Endodermal cell (in vitro differentiated cells): ENCODE measurements around the gene NOTUM. TPM values are rescaled to one million over a fixed set of nuclear protein-coding genes. Genes with fewer than 3 reads are reported as not detected.

Experiments used
- DNase-seq: peaks from one replicate; pipeline ENCODE4 v3.0.0-alpha.2; 2017
- H3K27ac ChIP-seq: 2 replicates; pipeline ENCODE4 v1.5.1; 2013; ENCODE audit warnings: mild to moderate bottlenecking, low read depth, low read length, moderate library complexity
- H3K27me3 ChIP-seq: 2 replicates; pipeline ENCODE4 v1.6.1; 2013; ENCODE audit warnings: mild to moderate bottlenecking, low read length, moderate library complexity; ENCODE audit not compliant: insufficient read depth, control insufficient read depth, poor library complexity, severe bottlenecking
- H3K36me3 ChIP-seq: 2 replicates; pipeline ENCODE4 v1.7.0; 2013; ENCODE audit warnings: mild to moderate bottlenecking, low read length, moderate library complexity; ENCODE audit not compliant: control insufficient read depth, insufficient read depth
- H3K4me1 ChIP-seq: one replicate; pipeline ENCODE4 v1.7.0; 2013; ENCODE audit warnings: low read length; ENCODE audit not compliant: control insufficient read depth, insufficient read depth
- H3K4me3 ChIP-seq: 2 replicates; pipeline ENCODE4 v1.5.1; 2013; ENCODE audit warnings: mild to moderate bottlenecking, low read length, moderate library complexity
- H3K9ac ChIP-seq: 2 replicates; pipeline ENCODE4 v1.6.1; 2013; ENCODE audit warnings: mild to moderate bottlenecking, low read length, moderate library complexity; ENCODE audit not compliant: poor library complexity, severe bottlenecking; ENCODE audit errors: extremely low read depth
- H3K9me3 ChIP-seq: 2 replicates; pipeline ENCODE4 v1.6.1; 2013; ENCODE audit warnings: mild to moderate bottlenecking, low read length, moderate library complexity; ENCODE audit not compliant: control insufficient read depth
- H3K27ac Mint-ChIP-seq: 2 replicates; pipeline ENCODE4 v1.8.0; 2020; ENCODE audit warnings: mixed read lengths
- H3K27me3 Mint-ChIP-seq: 2 replicates; pipeline ENCODE4 v1.8.0; 2021; ENCODE audit warnings: mild to moderate bottlenecking, mixed read lengths; ENCODE audit not compliant: insufficient read depth
- H3K36me3 Mint-ChIP-seq: 2 replicates; pipeline ENCODE4 v1.8.0; 2020; ENCODE audit warnings: low read depth, mixed read lengths
- H3K4me1 Mint-ChIP-seq: 2 replicates; pipeline ENCODE4 v1.8.0; 2020; ENCODE audit warnings: mixed read lengths
- H3K4me3 Mint-ChIP-seq: 2 replicates; pipeline ENCODE4 v1.8.0; 2020; ENCODE audit warnings: mild to moderate bottlenecking, moderate library complexity, mixed read lengths
- H3K9me3 Mint-ChIP-seq: 2 replicates; pipeline ENCODE4 v1.8.0; 2020; ENCODE audit warnings: mild to moderate bottlenecking, mixed read lengths
- WGBS, 2 experiments: methylation state at CpG; one replicate each; pipeline versions ENCODE4 v1.1.5 to v1.1.7; 2013; ENCODE audit warnings: missing lambda C conversion rate in 2 of 2, mixed read lengths in 1 of 2; ENCODE audit not compliant: insufficient coverage in 1 of 2, insufficient read length in 1 of 2; 5-methylcytosine and 5-hydroxymethylcytosine counted together
- total RNA-seq, 2 donors: library from RNA; stranded (reverse); fragmentation: NEBNext Ultra II Directional in 1 of 2; extraction: Animal tissue kit (Norgen Biotek cat#: 25700) in 1 of 2; gene quantifications; 2 replicates in 1 of 2; 3 replicates in 1 of 2; pipeline ENCODE4 v1.2.1, GENCODE V29; 2021
- TF ChIP-seq, protein P1 (sequence below): fragments of 200-600 bp; sonication (generic); conservative IDR thresholded peaks from 2 replicates; pipeline ENCODE4 v1.5.0; 2021; ENCODE audit warnings: antibody characterized with exemption, mild to moderate bottlenecking

Gene NOTUM
- total RNA-seq, 2 donors from 2014 or later = 12.5 to 26.3 TPM

DNA sequence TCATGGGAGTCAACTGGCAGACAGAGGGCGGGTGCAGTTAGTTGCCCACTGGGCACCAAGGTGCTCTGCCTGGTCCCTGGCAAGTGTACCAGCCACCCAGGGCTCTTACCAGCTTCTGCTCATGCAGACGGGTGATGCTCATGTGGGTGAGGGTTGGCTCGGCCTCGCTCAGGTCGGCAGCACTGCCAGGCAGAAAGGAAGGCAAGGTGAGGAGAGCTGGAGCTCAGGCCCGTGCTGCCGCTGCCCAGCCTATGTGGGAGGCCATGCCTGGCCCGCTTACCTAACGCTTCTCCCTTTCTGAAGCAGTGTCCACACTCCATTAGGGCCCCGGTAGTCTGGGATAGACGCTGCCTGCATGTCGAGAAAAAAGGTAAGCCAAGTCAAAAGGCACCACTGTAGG is 45.7 kb downstream of the NOTUM start:
- DNase-seq = no peak
- H3K4me1 Mint-ChIP-seq = peaks cover 8% of the 10 kb centered on the region
- H3K27ac Mint-ChIP-seq = no peak overlapping the region
- H3K9me3 Mint-ChIP-seq = no peaks in the 10 kb centered on the region
- H3K9ac ChIP-seq = no peak overlapping the region
- no peak overlapping the region for H3K27ac ChIP-seq
- WGBS, 2 experiments = 93 to 100% methylated on average over 11 to 12 of the region's 12 CpGs
- H3K4me1 ChIP-seq = peaks cover 2% of the 10 kb centered on the region
- no peak overlapping the region for H3K4me3 ChIP-seq
- H3K4me3 Mint-ChIP-seq = no peak overlapping the region
- H3K36me3 Mint-ChIP-seq = peaks cover 38% of the 10 kb centered on the region
- H3K27me3 ChIP-seq = no peaks in the 10 kb centered on the region
- H3K36me3 ChIP-seq = peaks cover 52% of the 10 kb centered on the region
- TF ChIP-seq, protein P1, sequence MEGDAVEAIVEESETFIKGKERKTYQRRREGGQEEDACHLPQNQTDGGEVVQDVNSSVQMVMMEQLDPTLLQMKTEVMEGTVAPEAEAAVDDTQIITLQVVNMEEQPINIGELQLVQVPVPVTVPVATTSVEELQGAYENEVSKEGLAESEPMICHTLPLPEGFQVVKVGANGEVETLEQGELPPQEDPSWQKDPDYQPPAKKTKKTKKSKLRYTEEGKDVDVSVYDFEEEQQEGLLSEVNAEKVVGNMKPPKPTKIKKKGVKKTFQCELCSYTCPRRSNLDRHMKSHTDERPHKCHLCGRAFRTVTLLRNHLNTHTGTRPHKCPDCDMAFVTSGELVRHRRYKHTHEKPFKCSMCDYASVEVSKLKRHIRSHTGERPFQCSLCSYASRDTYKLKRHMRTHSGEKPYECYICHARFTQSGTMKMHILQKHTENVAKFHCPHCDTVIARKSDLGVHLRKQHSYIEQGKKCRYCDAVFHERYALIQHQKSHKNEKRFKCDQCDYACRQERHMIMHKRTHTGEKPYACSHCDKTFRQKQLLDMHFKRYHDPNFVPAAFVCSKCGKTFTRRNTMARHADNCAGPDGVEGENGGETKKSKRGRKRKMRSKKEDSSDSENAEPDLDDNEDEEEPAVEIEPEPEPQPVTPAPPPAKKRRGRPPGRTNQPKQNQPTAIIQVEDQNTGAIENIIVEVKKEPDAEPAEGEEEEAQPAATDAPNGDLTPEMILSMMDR = no peak
- H3K27me3 Mint-ChIP-seq = no peaks in the 10 kb centered on the region
- H3K9me3 ChIP-seq = no peaks in the 10 kb centered on the region

DNA sequence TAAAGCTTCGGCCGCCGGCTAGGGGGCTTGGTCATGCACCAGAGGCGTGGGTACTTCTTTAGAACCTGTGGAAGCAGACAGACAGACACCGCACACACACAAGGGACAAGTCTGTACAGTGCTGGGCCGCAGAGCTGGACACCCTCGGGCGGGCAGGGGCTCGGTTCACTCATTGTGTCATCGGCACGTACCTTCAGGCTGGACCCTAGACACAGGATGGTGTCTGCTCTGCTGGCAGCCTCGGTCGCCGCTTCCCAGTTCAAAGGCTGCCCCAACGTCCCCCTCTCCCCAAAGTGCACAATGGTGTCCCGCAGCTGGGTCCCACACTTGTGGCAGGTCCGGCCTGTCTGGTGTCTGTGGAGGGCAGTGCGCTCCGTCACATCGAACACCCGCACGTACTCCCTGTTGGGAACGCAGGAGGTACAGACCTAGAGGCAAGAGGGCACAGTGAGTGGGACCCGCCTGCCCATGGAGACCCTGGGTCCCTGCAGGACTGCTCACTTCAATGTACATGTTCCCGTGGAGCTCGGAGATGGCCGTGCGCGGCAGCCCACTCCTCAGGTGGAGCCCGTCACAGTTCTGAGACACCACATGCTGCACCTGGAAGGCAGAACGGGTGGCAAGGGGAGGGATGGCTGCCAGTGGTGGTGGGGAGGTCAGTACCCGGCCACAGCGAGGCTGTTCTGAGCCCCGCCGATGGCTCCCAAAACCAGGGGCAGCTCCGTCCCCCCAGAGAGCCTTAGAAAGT is 46.7 kb downstream of the NOTUM start:
- Histone ChIP-seq H3K36me3 (peaks cover 46% of the 10 kb centered on the region), H3K27me3 (no peaks in the 10 kb centered on the region), H3K9ac (no peak overlapping the region), H3K9me3 (no peaks in the 10 kb centered on the region), H3K27ac (no peak overlapping the region), H3K4me1 (peaks cover 10% of the 10 kb centered on the region), H3K4me3 (no peak overlapping the region)
- H3K4me1 Mint-ChIP-seq = peaks cover 12% of the 10 kb centered on the region
- TF ChIP-seq, protein P1 = no peak
- DNase-seq = no peak
- H3K27ac Mint-ChIP-seq = no peak overlapping the region
- no peaks in the 10 kb centered on the region for H3K9me3 Mint-ChIP-seq
- H3K27me3 Mint-ChIP-seq = no peaks in the 10 kb centered on the region
- H3K36me3 Mint-ChIP-seq = peaks cover 30% of the 10 kb centered on the region
- no peak overlapping the region for H3K4me3 Mint-ChIP-seq
- 95 to 100% methylated on average over 22 to 34 of the region's 36 CpGs for WGBS, 2 experiments

DNA sequence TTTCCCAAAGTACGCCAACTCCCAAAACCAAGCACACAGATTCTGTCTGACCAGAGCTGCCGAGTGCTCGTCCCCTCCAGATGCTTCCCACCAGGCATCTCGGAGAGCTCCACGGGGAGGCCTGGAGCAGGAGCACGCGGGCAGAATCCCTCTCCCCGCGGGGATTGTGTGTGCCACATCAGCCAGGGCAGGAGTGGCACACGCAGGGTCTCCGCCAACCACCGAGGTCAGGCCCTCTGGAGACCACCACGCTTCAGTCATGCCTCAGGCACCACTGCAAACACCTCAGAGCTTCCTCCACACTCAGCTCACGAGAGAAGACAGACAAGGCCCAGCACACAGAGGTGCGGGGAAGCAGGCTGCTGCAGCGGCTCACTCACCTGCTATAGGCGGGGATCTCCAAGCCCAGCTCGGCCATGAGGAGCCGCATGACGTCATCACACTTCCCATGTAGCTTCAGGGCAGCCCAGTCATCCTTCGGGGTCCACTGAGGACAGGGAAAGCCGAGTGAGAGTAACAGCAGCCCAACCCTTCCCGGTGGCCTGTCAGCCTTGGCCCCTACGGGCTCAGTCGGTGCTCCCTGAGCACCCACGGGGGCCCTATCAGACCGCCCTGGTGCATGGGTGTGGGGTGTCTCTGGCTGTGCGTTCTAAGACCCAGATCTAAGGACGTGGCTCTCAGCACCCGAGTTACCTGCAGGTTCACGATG is 47.4 kb downstream of the NOTUM start:
- H3K4me1 Mint-ChIP-seq = peaks cover 12% of the 10 kb centered on the region
- no peaks in the 10 kb centered on the region for H3K9me3 Mint-ChIP-seq
- WGBS, 2 experiments = 94 to 98% methylated on average over 25 to 31 of the region's 31 CpGs
- peaks cover 10% of the 10 kb centered on the region for H3K4me1 ChIP-seq
- H3K27ac ChIP-seq = no peak overlapping the region
- H3K27me3 Mint-ChIP-seq = no peaks in the 10 kb centered on the region
- no peak for DNase-seq
- peaks cover 29% of the 10 kb centered on the region for H3K36me3 Mint-ChIP-seq
- H3K27ac Mint-ChIP-seq = no peak overlapping the region
- no peaks in the 10 kb centered on the region for H3K9me3 ChIP-seq
- H3K9ac ChIP-seq = no peak overlapping the region
- H3K4me3 ChIP-seq = no peak overlapping the region
- H3K4me3 Mint-ChIP-seq = no peak overlapping the region
- H3K27me3 ChIP-seq = no peaks in the 10 kb centered on the region
- H3K36me3 ChIP-seq = peaks cover 54% of the 10 kb centered on the region
- TF ChIP-seq, protein P1 = no peak
